Brain microvascular endothelial cell (primary cell): ENCODE measurements around the gene TRIM71.

Experiments used
- DNase-seq: peaks from one replicate; pipeline ENCODE4 v3.0.0-alpha.2; 2020
- H3K27ac ChIP-seq: fragments of 250-450 bp; sonication (Bioruptor Pico); 2 replicates; pipeline ENCODE4 v1.5.1; 2020; ENCODE audit warnings: mild to moderate bottlenecking, moderate library complexity
- H3K27me3 ChIP-seq: fragments of 250-450 bp; sonication (Bioruptor Pico); replicated peaks from 2 replicates; pipeline ENCODE4 v1.5.1; 2020; ENCODE audit warnings: mild to moderate bottlenecking
- H3K36me3 ChIP-seq: fragments of 250-450 bp; sonication (Bioruptor Pico); replicated peaks from 2 replicates; pipeline ENCODE4 v1.5.1; 2020; ENCODE audit warnings: mild to moderate bottlenecking
- H3K4me3 ChIP-seq: 2 replicates; pipeline ENCODE4 v1.5.1; 2011; ENCODE audit warnings: low read depth, mild to moderate bottlenecking, control low read depth, low read length, moderate library complexity
- in situ Hi-C: cut with HindIII; loops from 2 replicates; pipeline ENCODE4 v1.10.0; 2017; ENCODE audit warnings: low sequenced_read_pairs, low pct_ligation_motif_present
- TF ChIP-seq, protein P1 (sequence below): IDR thresholded peaks from 2 replicates; pipeline ENCODE4 v1.5.1; 2011; ENCODE audit warnings: low read depth, mild to moderate bottlenecking, moderate library complexity, low read length, control low read depth, inconsistent platforms; ENCODE audit errors: missing control alignments

Gene TRIM71

GRCh38 chr3:32839714-32840085, 21.9 kb downstream of the TRIM71 start:
- no peak for DNase-seq
- H3K27me3 ChIP-seq = peaks cover 7% of the 10 kb centered on the region
- no peaks in the 10 kb centered on the region for H3K36me3 ChIP-seq
- H3K27ac ChIP-seq = no peak overlapping the region
- TF ChIP-seq, protein P1, sequence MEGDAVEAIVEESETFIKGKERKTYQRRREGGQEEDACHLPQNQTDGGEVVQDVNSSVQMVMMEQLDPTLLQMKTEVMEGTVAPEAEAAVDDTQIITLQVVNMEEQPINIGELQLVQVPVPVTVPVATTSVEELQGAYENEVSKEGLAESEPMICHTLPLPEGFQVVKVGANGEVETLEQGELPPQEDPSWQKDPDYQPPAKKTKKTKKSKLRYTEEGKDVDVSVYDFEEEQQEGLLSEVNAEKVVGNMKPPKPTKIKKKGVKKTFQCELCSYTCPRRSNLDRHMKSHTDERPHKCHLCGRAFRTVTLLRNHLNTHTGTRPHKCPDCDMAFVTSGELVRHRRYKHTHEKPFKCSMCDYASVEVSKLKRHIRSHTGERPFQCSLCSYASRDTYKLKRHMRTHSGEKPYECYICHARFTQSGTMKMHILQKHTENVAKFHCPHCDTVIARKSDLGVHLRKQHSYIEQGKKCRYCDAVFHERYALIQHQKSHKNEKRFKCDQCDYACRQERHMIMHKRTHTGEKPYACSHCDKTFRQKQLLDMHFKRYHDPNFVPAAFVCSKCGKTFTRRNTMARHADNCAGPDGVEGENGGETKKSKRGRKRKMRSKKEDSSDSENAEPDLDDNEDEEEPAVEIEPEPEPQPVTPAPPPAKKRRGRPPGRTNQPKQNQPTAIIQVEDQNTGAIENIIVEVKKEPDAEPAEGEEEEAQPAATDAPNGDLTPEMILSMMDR = no peak
- in situ Hi-C loops = no loop called here
- no peak overlapping the region for H3K4me3 ChIP-seq

DNA sequence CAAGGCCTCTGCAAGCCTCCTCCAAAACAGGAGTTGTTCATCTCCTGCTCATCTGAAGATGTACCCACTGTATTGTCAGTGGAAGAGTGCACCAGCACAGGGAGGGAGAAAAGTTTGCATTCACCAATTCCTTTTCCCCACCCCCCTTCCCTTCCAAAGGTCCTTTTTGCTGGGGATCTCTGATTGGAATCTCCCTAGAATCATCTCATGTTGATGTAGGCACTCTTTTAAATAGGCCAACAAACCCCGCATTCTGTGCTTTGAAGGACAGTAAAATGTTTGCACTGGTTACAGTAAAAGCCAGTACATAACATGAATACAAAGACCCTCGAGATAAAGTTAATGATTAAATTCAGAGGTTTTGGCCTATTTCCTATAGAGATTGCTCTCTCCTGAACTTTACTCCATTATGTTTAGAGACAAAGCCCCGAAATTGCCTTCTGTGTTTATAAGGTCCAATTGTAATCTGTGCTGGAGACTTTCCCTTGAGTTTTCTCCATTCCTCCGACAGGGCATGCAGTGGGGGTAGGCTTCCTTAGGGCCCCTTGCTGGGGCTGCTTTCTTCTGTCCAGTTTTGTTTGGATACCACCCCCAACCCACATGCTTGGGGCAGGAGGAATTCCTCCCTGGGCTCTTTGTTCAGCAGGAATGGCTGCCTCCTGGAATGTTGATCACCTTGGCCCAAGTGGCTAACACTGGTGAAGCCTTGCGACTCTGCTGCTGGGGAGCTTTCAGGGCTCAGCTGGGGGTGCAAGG, 22.5 kb downstream of the TRIM71 start:
- no peak overlapping the region for H3K27ac ChIP-seq
- in situ Hi-C loops = no loop called here
- H3K4me3 ChIP-seq = no peak overlapping the region
- no peak for DNase-seq
- H3K36me3 ChIP-seq = no peaks in the 10 kb centered on the region
- H3K27me3 ChIP-seq = peaks cover 2% of the 10 kb centered on the region
- TF ChIP-seq, protein P1 = no peak

DNA sequence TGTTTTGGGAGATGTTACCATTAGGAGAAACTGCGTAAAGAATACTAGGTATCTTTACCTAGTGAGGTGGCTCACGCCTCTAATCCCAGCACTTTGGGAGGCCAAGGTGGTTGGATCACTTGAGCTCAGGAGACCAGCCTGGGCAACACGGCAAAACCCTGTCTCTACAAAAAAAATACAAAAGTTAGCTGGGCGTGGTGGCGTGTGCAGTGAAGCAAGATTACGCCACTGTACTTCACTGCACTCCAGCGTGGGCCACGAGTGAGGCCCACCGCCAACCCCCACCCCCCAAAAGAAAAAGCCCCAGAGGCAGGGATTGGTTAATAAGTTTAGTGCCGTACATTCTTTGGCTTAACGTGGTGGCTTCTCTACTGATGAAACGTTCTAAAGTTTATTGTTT, 23.5 kb downstream of the TRIM71 start:
- in situ Hi-C loops = no loop called here
- no peak for DNase-seq
- Histone ChIP-seq H3K27ac (no peak overlapping the region), H3K36me3 (no peaks in the 10 kb centered on the region), H3K27me3 (no peaks in the 10 kb centered on the region), H3K4me3 (no peak overlapping the region)
- TF ChIP-seq, protein P1 = no peak

DNA sequence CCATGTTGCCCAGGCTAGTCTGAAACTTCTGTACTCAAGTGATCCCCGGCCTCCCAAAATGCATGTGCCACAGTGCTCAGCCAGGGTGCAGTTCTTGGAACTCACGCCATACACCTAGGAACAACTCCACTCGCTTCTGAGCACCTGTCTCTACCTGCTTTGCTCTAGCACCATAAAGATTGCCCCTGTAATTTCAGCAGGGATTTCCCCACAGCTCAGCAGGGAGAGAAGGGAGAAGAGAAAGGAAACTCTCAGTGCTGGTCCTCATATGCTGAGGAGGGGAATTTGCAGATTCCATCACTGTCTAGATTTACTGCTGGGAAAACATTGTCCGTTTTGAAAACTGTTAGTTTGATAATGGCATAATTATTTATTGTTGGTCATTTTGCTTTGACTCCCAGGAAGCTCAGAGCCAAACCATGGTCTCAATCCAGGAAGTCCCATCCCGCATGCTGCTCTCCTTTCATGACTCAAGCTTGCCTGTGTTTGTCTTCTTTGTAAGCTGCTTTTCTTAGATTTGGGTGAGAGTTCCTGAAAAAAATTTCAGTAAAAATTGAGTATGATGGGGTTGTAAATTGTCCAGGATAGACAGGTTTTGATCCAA, 24.2 kb downstream of the TRIM71 start:
- no peaks in the 10 kb centered on the region for H3K27me3 ChIP-seq
- in situ Hi-C loops = no loop called here
- DNase-seq = peak; percentile 19

DNA sequence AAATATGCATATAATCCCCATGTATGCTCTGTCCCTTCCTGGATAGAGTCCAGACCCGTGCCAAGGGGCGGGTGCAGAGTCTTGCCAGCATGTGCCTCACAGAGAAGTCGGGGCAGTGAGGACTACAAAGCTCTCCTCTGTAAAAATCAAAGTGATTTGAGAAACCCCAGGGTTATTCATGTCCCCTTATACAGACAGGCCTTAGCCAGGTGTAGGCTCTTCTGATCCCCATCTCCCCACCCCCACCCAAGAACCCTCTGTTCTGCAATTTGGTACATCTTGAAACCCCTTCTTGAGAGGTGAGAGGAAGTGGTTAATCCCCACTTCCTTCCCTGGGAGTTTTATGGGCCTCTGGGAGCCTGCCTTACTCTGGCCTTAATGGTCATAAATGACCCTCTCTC, 24.7 kb downstream of the TRIM71 start:
- in situ Hi-C loops = no loop called here
- no peaks in the 10 kb centered on the region for H3K36me3 ChIP-seq
- no peak for DNase-seq
- H3K4me3 ChIP-seq = no peak overlapping the region
- no peak overlapping the region for H3K27ac ChIP-seq
- TF ChIP-seq, protein P1 = no peak
- H3K27me3 ChIP-seq = no peaks in the 10 kb centered on the region

More for the DNA sequence above, 24.2 kb downstream of the TRIM71 start:
- H3K36me3 ChIP-seq = no peaks in the 10 kb centered on the region
- TF ChIP-seq, protein P1 = no peak
- no peak overlapping the region for H3K4me3 ChIP-seq
- no peak overlapping the region for H3K27ac ChIP-seq
